GM12878 (cell line): ENCODE measurements around the gene ESYT2. TPM values are rescaled to one million over a fixed set of nuclear protein-coding genes. Genes with fewer than 3 reads are reported as not detected.

ENCODE experiments used
- HCFC1 ChIP-seq: fragments of 150-350 bp; IDR thresholded peaks from 2 replicates; pipeline ENCODE4 v1.6.1; 2014; ENCODE audit warnings: low read length
- HDAC2 ChIP-seq: fragments of 200-600 bp; sonication (generic); IDR thresholded peaks from 2 replicates; pipeline ENCODE4 v1.6.1; 2017
- MEF2A ChIP-seq: IDR thresholded peaks from 2 replicates; pipeline ENCODE4 v1.6.1; 2011; ENCODE audit warnings: low read depth, mild to moderate bottlenecking, low read length, moderate library complexity; ENCODE audit not compliant: insufficient read depth
- MLLT1 ChIP-seq: fragments of 450-650 bp; IDR thresholded peaks from 2 replicates; pipeline ENCODE4 v1.6.1; 2016; ENCODE audit warnings: mild to moderate bottlenecking
- MTA3 ChIP-seq: IDR thresholded peaks from 2 replicates; pipeline ENCODE4 v1.6.1; 2012; ENCODE audit warnings: low read length, inconsistent platforms, borderline replicate concordance
- NFIC ChIP-seq: IDR thresholded peaks from 2 replicates; pipeline ENCODE4 v1.6.1; 2012; ENCODE audit warnings: low read depth, mild to moderate bottlenecking, inconsistent platforms, low read length, moderate library complexity
- NR2C1 ChIP-seq: fragments of 450-650 bp; IDR thresholded peaks from 2 replicates; pipeline ENCODE4 v1.6.1; 2017; ENCODE audit warnings: antibody characterized with exemption, mild to moderate bottlenecking, moderate library complexity
- PAX5 ChIP-seq: IDR thresholded peaks from 2 replicates; pipeline ENCODE4 v1.6.1; 2011; ENCODE audit warnings: low read depth, low read length, borderline replicate concordance
- PAX8 ChIP-seq: fragments of 450-650 bp; IDR thresholded peaks from 2 replicates; pipeline ENCODE4 v1.6.1; 2017; ENCODE audit warnings: mild to moderate bottlenecking, moderate library complexity
- RELB ChIP-seq: fragments of 450-650 bp; IDR thresholded peaks from 2 replicates; pipeline ENCODE4 v1.6.1; 2017; ENCODE audit warnings: low read depth, mild to moderate bottlenecking, moderate library complexity
- ZNF687 ChIP-seq: fragments of 450-650 bp; IDR thresholded peaks from 2 replicates; pipeline ENCODE4 v1.6.1; 2017; ENCODE audit warnings: mild to moderate bottlenecking, moderate library complexity
- polyA plus RNA-seq, 11 experiments: library from polyadenylated mRNA; depleted of rRNA in 4 of 11; unstranded in 6 of 11; stranded (reverse) in 5 of 11; fragments of >200 nt; fragmentation: Nextera tagmentation in 4 of 11; fragmentation: Illumina TruSeq in 1 of 11; extraction: Ambion mirVana in 4 of 11; extraction: Trizol in 1 of 11; gene quantifications; 1 replicate in 1 of 11; 2 replicates in 10 of 11; pipeline versions ENCODE4 v1.2.1 to v1.2.3, GENCODE V29; 2011 to 2016; ENCODE audit warnings: inconsistent platforms in 2 of 11, missing spikeins in 2 of 11, low read depth in 1 of 11
- total RNA-seq, 4 experiments: library from RNA; depleted of rRNA in 3 of 4; stranded (reverse); fragments of >200 nt in 3 of 4; fragmentation: Illumina TruSeq in 1 of 4; extraction: Trizol in 1 of 4; gene quantifications; 2 replicates each; pipeline versions ENCODE4 v1.2.1 to v1.2.3, GENCODE V29; 2013 to 2021

Gene ESYT2
- total and polyA plus RNA-seq, 10 of the 15 experiments (the other 5 are each of a cell fraction or from before 2014, with no cell fraction given) = 1.9 to 44.6 (median 21.4) TPM

- TF ChIP-seq PAX8 (no peak), PAX5 (no peak), HCFC1 (no peak), ZNF687 (no peak), NFIC (no peak), MTA3 (no peak), MEF2A (no peak), RELB (no peak), HDAC2 (no peak), MLLT1 (no peak), NR2C1 (no peak)
Measured at GRCh38 chr7:158750702-158751101, 78.6 kb downstream of the ESYT2 start (continued).
